ENCODE data around the gene MCRS1. TPM values are rescaled to one million over a fixed set of nuclear protein-coding genes. Genes with fewer than 3 reads are reported as not detected.

MCRS1 gene
- total RNA-seq, 4 donors from 2014 or later: 28.7 to 62.0 (median 34.6) TPM

GRCh38 chr12:49527361-49528130 is 40.4 kb downstream of the MCRS1 start:
- H3K27me3 ChIP-seq: no peaks in the 10 kb centered on the region
- peaks cover 0 to 51% of the 10 kb centered on the region in 2 donors for H3K36me3 ChIP-seq
- no peak for ATAC-seq
- no peak overlapping the region for H3K27ac ChIP-seq
- no peaks in the 10 kb centered on the region for H3K9me3 ChIP-seq
- no peaks in the 10 kb centered on the region for H3K4me1 ChIP-seq
- intact Hi-C loops (cut with DNase I; ENCODE audit: low total_unique reads): no loop called here
- in situ Hi-C loops (cut with MboI; ENCODE audit: low sequenced_read_pairs in 4 of 4): no loop called here
- H3K4me3 ChIP-seq: no peak overlapping the region
- DNase-seq: no peak
- no peak for TF ChIP-seq POLR2A (IDR thresholded peaks at IDR 0.05)
- TF ChIP-seq, protein P1, sequence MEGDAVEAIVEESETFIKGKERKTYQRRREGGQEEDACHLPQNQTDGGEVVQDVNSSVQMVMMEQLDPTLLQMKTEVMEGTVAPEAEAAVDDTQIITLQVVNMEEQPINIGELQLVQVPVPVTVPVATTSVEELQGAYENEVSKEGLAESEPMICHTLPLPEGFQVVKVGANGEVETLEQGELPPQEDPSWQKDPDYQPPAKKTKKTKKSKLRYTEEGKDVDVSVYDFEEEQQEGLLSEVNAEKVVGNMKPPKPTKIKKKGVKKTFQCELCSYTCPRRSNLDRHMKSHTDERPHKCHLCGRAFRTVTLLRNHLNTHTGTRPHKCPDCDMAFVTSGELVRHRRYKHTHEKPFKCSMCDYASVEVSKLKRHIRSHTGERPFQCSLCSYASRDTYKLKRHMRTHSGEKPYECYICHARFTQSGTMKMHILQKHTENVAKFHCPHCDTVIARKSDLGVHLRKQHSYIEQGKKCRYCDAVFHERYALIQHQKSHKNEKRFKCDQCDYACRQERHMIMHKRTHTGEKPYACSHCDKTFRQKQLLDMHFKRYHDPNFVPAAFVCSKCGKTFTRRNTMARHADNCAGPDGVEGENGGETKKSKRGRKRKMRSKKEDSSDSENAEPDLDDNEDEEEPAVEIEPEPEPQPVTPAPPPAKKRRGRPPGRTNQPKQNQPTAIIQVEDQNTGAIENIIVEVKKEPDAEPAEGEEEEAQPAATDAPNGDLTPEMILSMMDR (IDR thresholded peaks at IDR 0.05 in 4 of 5, conservative IDR thresholded peaks at IDR 0.05 in 1 of 5): no peak

GRCh38 chr12:49525942-49526341 is 42.0 kb downstream of the MCRS1 start:
- H3K36me3 ChIP-seq: peaks cover 0 to 65% of the 10 kb centered on the region in 2 donors
- ATAC-seq: no peak
- in situ Hi-C loops (cut with MboI; ENCODE audit: low sequenced_read_pairs in 4 of 4): no loop called here

DNA sequence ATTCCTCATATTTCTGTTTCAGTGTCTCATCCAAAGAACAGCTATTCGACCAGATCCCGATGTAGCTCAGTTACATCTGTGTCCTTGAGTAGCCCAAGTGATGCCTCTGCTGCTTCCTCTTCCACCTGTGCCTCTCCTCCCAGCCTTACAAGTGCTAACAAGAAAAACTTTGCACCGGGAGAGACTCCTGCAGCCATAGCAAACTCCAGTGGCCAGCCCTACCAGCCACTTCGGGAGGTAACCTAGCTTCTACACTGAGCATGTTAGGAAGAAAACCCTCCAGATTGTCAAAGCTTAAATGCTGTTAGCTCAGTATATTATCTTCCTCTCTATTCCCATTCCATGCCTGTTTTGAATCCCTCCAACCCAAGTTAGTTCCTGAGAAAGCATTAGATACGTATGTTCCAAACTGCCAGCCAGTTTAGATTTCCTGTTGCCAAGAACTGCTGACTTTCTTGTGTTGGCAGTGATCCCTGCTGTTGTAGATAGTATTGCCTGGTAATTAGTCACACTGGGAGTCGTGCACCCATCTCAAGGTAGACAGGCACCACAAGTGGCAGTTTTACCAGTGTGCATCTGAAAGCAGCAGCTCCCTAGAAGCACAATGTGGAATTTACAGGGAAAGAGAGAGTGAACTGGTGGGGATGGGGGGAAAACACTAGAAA is 43.1 kb downstream of the MCRS1 start:
- DNase-seq (no peak), ATAC-seq (no peak)
- intact Hi-C loops (cut with DNase I; ENCODE audit: low total_unique reads) (no loop called here), in situ Hi-C loops (cut with MboI; ENCODE audit: low sequenced_read_pairs in 4 of 4) (no loop called here)
- Histone ChIP-seq H3K36me3 (peaks cover 0 to 65% of the 10 kb centered on the region in 2 donors), H3K4me1 (no peaks in the 10 kb centered on the region), H3K27ac (no peak overlapping the region), H3K27me3 (no peaks in the 10 kb centered on the region), H3K9me3 (no peaks in the 10 kb centered on the region), H3K4me3 (no peak overlapping the region)
- no peak for TF ChIP-seq POLR2A (IDR thresholded peaks at IDR 0.05)

More at GRCh38 chr12:49525942-49526341, 42.0 kb downstream of the MCRS1 start:
- no peaks in the 10 kb centered on the region for H3K27me3 ChIP-seq
- no peaks in the 10 kb centered on the region for H3K9me3 ChIP-seq
- no peak overlapping the region for H3K4me3 ChIP-seq
- intact Hi-C loops (cut with DNase I; ENCODE audit: low total_unique reads): no loop called here
- H3K27ac ChIP-seq: no peak overlapping the region
- TF ChIP-seq, protein P1 (IDR thresholded peaks at IDR 0.05 in 4 of 5, conservative IDR thresholded peaks at IDR 0.05 in 1 of 5): no peak
- no peak for TF ChIP-seq POLR2A (IDR thresholded peaks at IDR 0.05)
- DNase-seq: no peak
- H3K4me1 ChIP-seq: no peaks in the 10 kb centered on the region

GRCh38 chr12:49521389-49521788 is 46.6 kb downstream of the MCRS1 start:
- intact Hi-C loops (cut with DNase I; ENCODE audit: low total_unique reads): no loop called here
- no peaks in the 10 kb centered on the region for H3K9me3 ChIP-seq
- DNase-seq (no peak), ATAC-seq (no peak)
- in situ Hi-C loops (cut with MboI; ENCODE audit: low sequenced_read_pairs in 4 of 4): no loop called here
- H3K36me3 ChIP-seq: peaks cover 0 to 58% of the 10 kb centered on the region in 2 donors
- H3K4me3 ChIP-seq: no peak overlapping the region
- no peaks in the 10 kb centered on the region for H3K27me3 ChIP-seq
- no peak for TF ChIP-seq POLR2A (IDR thresholded peaks at IDR 0.05)
- TF ChIP-seq, protein P1 (IDR thresholded peaks at IDR 0.05 in 4 of 5, conservative IDR thresholded peaks at IDR 0.05 in 1 of 5): no peak
- H3K27ac ChIP-seq: no peak overlapping the region
- H3K4me1 ChIP-seq: no peaks in the 10 kb centered on the region

DNA sequence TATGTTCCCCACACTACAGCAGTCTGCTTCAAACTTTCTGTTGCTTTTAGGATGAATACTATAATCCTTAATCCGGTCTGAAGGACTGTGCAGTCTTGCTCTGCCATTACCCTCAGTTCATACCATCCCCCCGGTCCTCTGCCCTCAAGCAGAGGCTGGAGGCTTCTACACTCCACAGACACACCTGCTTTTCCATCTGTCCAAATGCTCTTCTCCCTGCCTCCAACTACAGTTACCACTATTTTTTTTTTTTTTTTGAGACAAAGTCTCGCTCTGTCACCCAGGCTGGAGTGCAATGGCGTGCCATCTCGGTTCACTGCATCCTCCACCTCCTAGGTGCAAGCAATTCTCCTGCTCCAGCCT is 48.4 kb downstream of the MCRS1 start:
- Histone ChIP-seq H3K4me3 (no peak overlapping the region), H3K36me3 (peaks cover 0 to 43% of the 10 kb centered on the region in 2 donors), H3K27me3 (no peaks in the 10 kb centered on the region), H3K4me1 (no peaks in the 10 kb centered on the region), H3K27ac (no peak overlapping the region), H3K9me3 (no peaks in the 10 kb centered on the region)
- in situ Hi-C loops (cut with MboI; ENCODE audit: low sequenced_read_pairs in 4 of 4): loop anchor here (5.0 to 10.0 kb wide), 2 partner anchors 157 to 165 kb away; no protein-coding TSS in a partner anchor
- intact Hi-C loops (cut with DNase I; ENCODE audit: low total_unique reads): no loop called here
- no peak for DNase-seq
- no peak for TF ChIP-seq POLR2A (IDR thresholded peaks at IDR 0.05)
- TF ChIP-seq, protein P1 (IDR thresholded peaks at IDR 0.05 in 4 of 5, conservative IDR thresholded peaks at IDR 0.05 in 1 of 5): no peak
- no peak for ATAC-seq
